Astrocyte (in vitro differentiated cells and primary cell): ENCODE data around the gene KCNQ1OT1.

ENCODE experiments used
- EZH2 ChIP-seq: IDR thresholded peaks from 2 replicates; pipeline ENCODE4 v1.6.1; 2012; ENCODE audit warnings: mild to moderate bottlenecking, low read length, inconsistent platforms; ENCODE audit not compliant: insufficient read depth
- TF ChIP-seq, protein P1 (sequence below): IDR thresholded peaks from 2 replicates; pipeline ENCODE4 v1.5.1; 2011; ENCODE audit warnings: low read depth, mild to moderate bottlenecking, inconsistent platforms, low read length, moderate library complexity; ENCODE audit not compliant: insufficient read depth

DNA sequence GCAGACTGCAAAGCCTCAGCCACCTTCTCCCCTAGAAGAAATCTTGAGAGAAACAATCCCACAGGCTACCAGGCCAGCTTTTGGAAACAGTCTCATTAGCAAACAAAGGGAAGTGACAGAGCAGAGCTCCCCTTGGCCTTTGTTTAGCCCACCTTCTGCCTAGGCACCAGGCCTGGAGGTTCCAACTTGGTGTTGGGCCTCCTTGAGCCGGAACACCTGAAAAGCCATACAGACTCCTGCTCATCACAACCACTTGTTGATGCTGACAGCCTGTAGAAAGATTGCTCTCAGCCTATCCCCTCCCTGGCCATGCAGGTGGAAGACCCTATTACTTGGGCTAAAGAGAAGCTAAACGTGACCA lies 26.6 kb downstream of the KCNQ1OT1 start:
- TF ChIP-seq, protein P1, sequence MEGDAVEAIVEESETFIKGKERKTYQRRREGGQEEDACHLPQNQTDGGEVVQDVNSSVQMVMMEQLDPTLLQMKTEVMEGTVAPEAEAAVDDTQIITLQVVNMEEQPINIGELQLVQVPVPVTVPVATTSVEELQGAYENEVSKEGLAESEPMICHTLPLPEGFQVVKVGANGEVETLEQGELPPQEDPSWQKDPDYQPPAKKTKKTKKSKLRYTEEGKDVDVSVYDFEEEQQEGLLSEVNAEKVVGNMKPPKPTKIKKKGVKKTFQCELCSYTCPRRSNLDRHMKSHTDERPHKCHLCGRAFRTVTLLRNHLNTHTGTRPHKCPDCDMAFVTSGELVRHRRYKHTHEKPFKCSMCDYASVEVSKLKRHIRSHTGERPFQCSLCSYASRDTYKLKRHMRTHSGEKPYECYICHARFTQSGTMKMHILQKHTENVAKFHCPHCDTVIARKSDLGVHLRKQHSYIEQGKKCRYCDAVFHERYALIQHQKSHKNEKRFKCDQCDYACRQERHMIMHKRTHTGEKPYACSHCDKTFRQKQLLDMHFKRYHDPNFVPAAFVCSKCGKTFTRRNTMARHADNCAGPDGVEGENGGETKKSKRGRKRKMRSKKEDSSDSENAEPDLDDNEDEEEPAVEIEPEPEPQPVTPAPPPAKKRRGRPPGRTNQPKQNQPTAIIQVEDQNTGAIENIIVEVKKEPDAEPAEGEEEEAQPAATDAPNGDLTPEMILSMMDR: no peak
- no peak for TF ChIP-seq EZH2
